ENCODE measurements around the gene LLGL1. TPM values are rescaled to one million over a fixed set of nuclear protein-coding genes. Genes with fewer than 3 reads are reported as not detected.

LLGL1 gene
- total RNA-seq, 1 experiment from 2014 or later = 65.0 TPM

DNA sequence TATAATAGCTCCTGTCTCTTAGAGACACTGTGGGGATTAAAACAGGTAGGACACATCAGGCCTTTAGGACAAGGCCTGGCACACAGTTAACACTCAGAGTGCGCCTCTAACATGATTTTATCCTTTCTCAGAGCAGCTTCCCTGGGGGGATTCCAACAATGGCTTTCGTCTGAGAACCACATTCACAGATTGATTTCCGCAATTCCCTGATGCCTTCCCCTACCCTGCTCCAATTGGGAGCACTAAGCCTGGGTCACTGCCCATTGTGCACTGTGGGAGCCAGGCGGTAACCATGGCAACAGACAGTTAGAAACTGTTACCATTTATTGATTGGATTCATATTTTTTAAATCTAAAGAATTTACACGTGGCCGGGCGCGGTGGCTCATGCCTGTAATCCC lies 47.7 kb upstream of the LLGL1 start:
- Histone ChIP-seq H3K27me3 (ENCODE audit: insufficient read depth, low read length) (no peaks in the 10 kb centered on the region), H4K20me1 (ENCODE audit: control insufficient read depth, insufficient read depth, insufficient read length) (no peaks in the 10 kb centered on the region), H4K8ac (replicated peaks; ENCODE audit: insufficient read length, low read depth, low read length) (no peak overlapping the region), H3K9ac (ENCODE audit: extremely low read depth, insufficient read length, low read length) (no peak overlapping the region), H3K4me1 (ENCODE audit: insufficient read depth, low read length) (no peaks in the 10 kb centered on the region), H3K4me2 (ENCODE audit: insufficient read depth, insufficient read length, low read length) (no peak overlapping the region), H3K27ac (ENCODE audit: insufficient read length, low read depth, low read length) (no peak overlapping the region), H3K18ac (ENCODE audit: insufficient read length, low read depth, low read length) (no peak overlapping the region), H4K5ac (ENCODE audit: insufficient read length, low read depth, low read length) (no peak overlapping the region), H2BK20ac (ENCODE audit: low read depth, low read length, poor library complexity, severe bottlenecking) (no peak overlapping the region), H3K4ac (ENCODE audit: low read depth, low read length) (no peak overlapping the region), H2AK5ac (ENCODE audit: insufficient read length, low read length) (no peak overlapping the region), H3K79me1 (ENCODE audit: insufficient read depth, low read depth, low read length, poor library complexity, severe bottlenecking) (no peaks in the 10 kb centered on the region), H3K9me3 (ENCODE audit: control insufficient read depth, low read depth, low read length) (no peaks in the 10 kb centered on the region), H2AFZ (ENCODE audit: low read length) (no peak overlapping the region), H3K56ac (ENCODE audit: insufficient read length, low read depth, low read length) (no peak overlapping the region), H2BK5ac (ENCODE audit: insufficient read length, low read length) (no peak overlapping the region), H3K79me2 (ENCODE audit: insufficient read depth, low read length) (no peaks in the 10 kb centered on the region), H2BK120ac (ENCODE audit: low read depth, low read length, poor library complexity, severe bottlenecking) (no peak overlapping the region), H3K23me2 (ENCODE audit: insufficient read length, low read depth, low read length, poor library complexity, severe bottlenecking) (no peaks in the 10 kb centered on the region), H2BK12ac (ENCODE audit: insufficient read length, low read depth, low read length) (no peak overlapping the region), H2BK15ac (ENCODE audit: low read depth, low read length) (no peak overlapping the region), H3K14ac (ENCODE audit: insufficient read depth, low read length) (no peak overlapping the region), H3T11ph (ENCODE audit: low read length) (no peak overlapping the region), H4K91ac (ENCODE audit: insufficient read length, low read depth, low read length) (no peak overlapping the region), H3K23ac (ENCODE audit: insufficient read length, low read depth, low read length) (no peak overlapping the region)
- peaks cover 13 to 24% of the 10 kb centered on the region in 2 experiments for H3K4me1 Mint-ChIP-seq
- no peaks in the 10 kb centered on the region for H3K9me3 Mint-ChIP-seq
- H3K27ac Mint-ChIP-seq = no peak overlapping the region; a peak in 1 of 7 replicates
- no peak for DNase-seq
- no peak overlapping the region for H3K4me3 Mint-ChIP-seq
- TF ChIP-seq, protein P1, sequence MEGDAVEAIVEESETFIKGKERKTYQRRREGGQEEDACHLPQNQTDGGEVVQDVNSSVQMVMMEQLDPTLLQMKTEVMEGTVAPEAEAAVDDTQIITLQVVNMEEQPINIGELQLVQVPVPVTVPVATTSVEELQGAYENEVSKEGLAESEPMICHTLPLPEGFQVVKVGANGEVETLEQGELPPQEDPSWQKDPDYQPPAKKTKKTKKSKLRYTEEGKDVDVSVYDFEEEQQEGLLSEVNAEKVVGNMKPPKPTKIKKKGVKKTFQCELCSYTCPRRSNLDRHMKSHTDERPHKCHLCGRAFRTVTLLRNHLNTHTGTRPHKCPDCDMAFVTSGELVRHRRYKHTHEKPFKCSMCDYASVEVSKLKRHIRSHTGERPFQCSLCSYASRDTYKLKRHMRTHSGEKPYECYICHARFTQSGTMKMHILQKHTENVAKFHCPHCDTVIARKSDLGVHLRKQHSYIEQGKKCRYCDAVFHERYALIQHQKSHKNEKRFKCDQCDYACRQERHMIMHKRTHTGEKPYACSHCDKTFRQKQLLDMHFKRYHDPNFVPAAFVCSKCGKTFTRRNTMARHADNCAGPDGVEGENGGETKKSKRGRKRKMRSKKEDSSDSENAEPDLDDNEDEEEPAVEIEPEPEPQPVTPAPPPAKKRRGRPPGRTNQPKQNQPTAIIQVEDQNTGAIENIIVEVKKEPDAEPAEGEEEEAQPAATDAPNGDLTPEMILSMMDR (conservative IDR thresholded peaks at IDR 0.05) = no peak
- no CpG with 5 or more reads among the region's 8 CpGs for WGBS (ENCODE audit: extremely low coverage, insufficient read length, low lambda C conversion rate)
- no peaks in the 10 kb centered on the region for H3K36me3 Mint-ChIP-seq (ENCODE audit: insufficient read depth in 1 of 3, low read depth in 3 of 3)
- H3K27me3 Mint-ChIP-seq (ENCODE audit: low read depth) = no peaks in the 10 kb centered on the region; the same call in 1 of the 2 replicates

Data from H9 (cell line).